ENCODE measurements around the gene HRH1.

DNA sequence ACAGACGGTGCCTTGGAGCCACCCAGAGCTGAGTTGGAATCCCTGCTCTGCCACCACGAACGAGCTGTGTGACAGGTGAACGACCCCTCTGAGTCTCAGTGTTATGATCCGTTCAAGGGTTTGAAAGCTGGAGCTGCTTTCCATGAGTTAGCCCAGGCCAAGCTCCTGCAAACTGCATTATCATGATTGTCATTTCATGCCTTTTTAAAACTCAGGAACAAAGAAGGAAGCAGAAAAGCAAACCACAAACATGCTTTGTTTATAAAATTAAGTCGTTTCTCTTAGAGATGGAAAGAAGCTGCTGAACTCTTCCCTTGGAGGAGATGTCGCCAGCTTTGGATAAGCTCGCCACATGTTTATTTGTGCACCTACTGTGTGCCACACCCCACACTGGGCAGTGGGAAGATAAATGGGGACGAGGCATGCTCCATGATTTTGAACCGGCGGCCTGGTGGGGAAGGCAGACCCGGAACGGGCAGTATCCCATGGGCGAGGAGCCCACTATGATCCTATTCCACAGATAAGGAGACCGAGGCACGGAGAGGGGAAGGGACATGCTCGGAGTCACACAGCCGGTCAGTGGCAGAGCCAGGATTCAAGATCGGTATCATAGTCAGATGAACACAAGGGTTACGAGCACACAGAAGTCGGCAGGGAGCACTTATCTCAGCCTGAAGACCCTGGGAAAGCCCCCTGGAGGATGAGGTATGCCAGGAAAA, 15.9 kb downstream of the HRH1 start:
- TF ChIP-seq, protein P1, sequence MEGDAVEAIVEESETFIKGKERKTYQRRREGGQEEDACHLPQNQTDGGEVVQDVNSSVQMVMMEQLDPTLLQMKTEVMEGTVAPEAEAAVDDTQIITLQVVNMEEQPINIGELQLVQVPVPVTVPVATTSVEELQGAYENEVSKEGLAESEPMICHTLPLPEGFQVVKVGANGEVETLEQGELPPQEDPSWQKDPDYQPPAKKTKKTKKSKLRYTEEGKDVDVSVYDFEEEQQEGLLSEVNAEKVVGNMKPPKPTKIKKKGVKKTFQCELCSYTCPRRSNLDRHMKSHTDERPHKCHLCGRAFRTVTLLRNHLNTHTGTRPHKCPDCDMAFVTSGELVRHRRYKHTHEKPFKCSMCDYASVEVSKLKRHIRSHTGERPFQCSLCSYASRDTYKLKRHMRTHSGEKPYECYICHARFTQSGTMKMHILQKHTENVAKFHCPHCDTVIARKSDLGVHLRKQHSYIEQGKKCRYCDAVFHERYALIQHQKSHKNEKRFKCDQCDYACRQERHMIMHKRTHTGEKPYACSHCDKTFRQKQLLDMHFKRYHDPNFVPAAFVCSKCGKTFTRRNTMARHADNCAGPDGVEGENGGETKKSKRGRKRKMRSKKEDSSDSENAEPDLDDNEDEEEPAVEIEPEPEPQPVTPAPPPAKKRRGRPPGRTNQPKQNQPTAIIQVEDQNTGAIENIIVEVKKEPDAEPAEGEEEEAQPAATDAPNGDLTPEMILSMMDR (IDR thresholded peaks at IDR 0.05) = no peak
- no peak for TF ChIP-seq POLR2AphosphoS5 (IDR thresholded peaks at IDR 0.05; ENCODE audit: low read depth, low read length)

Measured in Panc1 (cell line).